HEK293T (cell line): ENCODE data around the gene ADAM10.

ENCODE experiments used
- HDGF ChIP-seq: fragments of 450-650 bp; IDR thresholded peaks from 2 replicates; pipeline ENCODE4 v1.6.1; 2017; ENCODE audit warnings: antibody characterized with exemption, borderline replicate concordance
- NFRKB ChIP-seq: fragments of 450-650 bp; IDR thresholded peaks from 2 replicates; pipeline ENCODE4 v1.6.1; 2016; ENCODE audit warnings: mild to moderate bottlenecking, moderate library complexity
- SP1 ChIP-seq: fragments of 450-650 bp; IDR thresholded peaks from 2 replicates; pipeline ENCODE4 v1.6.1; 2017
- SUZ12 ChIP-seq: fragments of 450-650 bp; IDR thresholded peaks from 2 replicates; pipeline ENCODE4 v1.6.1; 2016; ENCODE audit warnings: mild to moderate bottlenecking
- TF ChIP-seq, protein P1 (sequence below): fragments of 450-650 bp; IDR thresholded peaks from 2 replicates; pipeline ENCODE4 v1.6.1; 2016

- TF ChIP-seq, protein P1, sequence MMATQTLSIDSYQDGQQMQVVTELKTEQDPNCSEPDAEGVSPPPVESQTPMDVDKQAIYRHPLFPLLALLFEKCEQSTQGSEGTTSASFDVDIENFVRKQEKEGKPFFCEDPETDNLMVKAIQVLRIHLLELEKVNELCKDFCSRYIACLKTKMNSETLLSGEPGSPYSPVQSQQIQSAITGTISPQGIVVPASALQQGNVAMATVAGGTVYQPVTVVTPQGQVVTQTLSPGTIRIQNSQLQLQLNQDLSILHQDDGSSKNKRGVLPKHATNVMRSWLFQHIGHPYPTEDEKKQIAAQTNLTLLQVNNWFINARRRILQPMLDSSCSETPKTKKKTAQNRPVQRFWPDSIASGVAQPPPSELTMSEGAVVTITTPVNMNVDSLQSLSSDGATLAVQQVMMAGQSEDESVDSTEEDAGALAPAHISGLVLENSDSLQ = no peak
- TF ChIP-seq HDGF (no peak), SUZ12 (no peak), NFRKB (no peak), SP1 (no peak)
Measured at GRCh38 chr15:58593870-58594269, 155.6 kb downstream of the ADAM10 start.
